Kidney epithelial cell (primary cell): ENCODE measurements around the gene NCOA1. TPM values are rescaled to one million over a fixed set of nuclear protein-coding genes. Genes with fewer than 3 reads are reported as not detected.

Source experiments
- DNase-seq: peaks from one replicate; pipeline ENCODE4 v3.0.0-alpha.2; 2010; ENCODE audit warnings: low read depth
- H3K27me3 ChIP-seq: 2 replicates; pipeline ENCODE4 v1.6.0; 2011; ENCODE audit warnings: low read length; ENCODE audit not compliant: control insufficient read depth, insufficient read depth
- H3K36me3 ChIP-seq: 2 replicates; pipeline ENCODE4 v1.5.1; 2011; ENCODE audit warnings: low read length; ENCODE audit not compliant: control insufficient read depth, insufficient read depth
- H3K4me3 ChIP-seq: 2 replicates; pipeline ENCODE4 v1.5.1; 2011; ENCODE audit warnings: low read depth, mild to moderate bottlenecking, control low read depth, low read length
- CTCF ChIP-seq: IDR thresholded peaks from 2 replicates; pipeline ENCODE4 v1.5.1; 2011; ENCODE audit warnings: mild to moderate bottlenecking, moderate library complexity, low read length, control low read depth, inconsistent platforms; ENCODE audit not compliant: insufficient read depth, poor library complexity, severe bottlenecking
- total RNA-seq: library from RNA; depleted of rRNA; stranded (reverse); fragments of >200 nt; gene quantifications from 2 replicates; pipeline ENCODE4 v1.2.3, GENCODE V29; 2015

NCOA1 gene
- total RNA-seq, 1 donor from 2014 or later: 13.3 TPM

- DNase-seq: no peak
- no peaks in the 10 kb centered on the region for H3K27me3 ChIP-seq
- no peak for TF ChIP-seq CTCF
Measured at GRCh38 chr2:24724111-24724775, 233.2 kb downstream of the NCOA1 start.

GRCh38 chr2:24725956-24726355, 234.9 kb downstream of the NCOA1 start:
- Histone ChIP-seq H3K4me3 (no peak overlapping the region), H3K27me3 (no peaks in the 10 kb centered on the region), H3K36me3 (no peaks in the 10 kb centered on the region)
- no peak for DNase-seq
- TF ChIP-seq CTCF: no peak

More at GRCh38 chr2:24724111-24724775, 233.2 kb downstream of the NCOA1 start:
- Histone ChIP-seq H3K36me3 (no peaks in the 10 kb centered on the region), H3K4me3 (no peak overlapping the region)

- no peak for TF ChIP-seq CTCF
Measured at GRCh38 chr2:24730481-24730880, 239.4 kb downstream of the NCOA1 start.

GRCh38 chr2:24731040-24731439, 240.0 kb downstream of the NCOA1 start:
- H3K36me3 ChIP-seq: no peaks in the 10 kb centered on the region
- no peak for TF ChIP-seq CTCF
- H3K27me3 ChIP-seq: no peaks in the 10 kb centered on the region
- no peak for DNase-seq
- H3K4me3 ChIP-seq: no peak overlapping the region

More at GRCh38 chr2:24730481-24730880, 239.4 kb downstream of the NCOA1 start:
- no peaks in the 10 kb centered on the region for H3K36me3 ChIP-seq
- no peak overlapping the region for H3K4me3 ChIP-seq
- H3K27me3 ChIP-seq: no peaks in the 10 kb centered on the region
- no peak for DNase-seq

- TF ChIP-seq CTCF: no peak
- DNase-seq: no peak
- Histone ChIP-seq H3K4me3 (no peak overlapping the region), H3K36me3 (no peaks in the 10 kb centered on the region), H3K27me3 (no peaks in the 10 kb centered on the region)
Measured at GRCh38 chr2:24731923-24732322, 240.9 kb downstream of the NCOA1 start.

GRCh38 chr2:24734741-24735140, 243.7 kb downstream of the NCOA1 start:
- Histone ChIP-seq H3K36me3 (no peaks in the 10 kb centered on the region), H3K4me3 (no peak overlapping the region), H3K27me3 (no peaks in the 10 kb centered on the region)
- TF ChIP-seq CTCF: no peak
- no peak for DNase-seq
